Hepatocyte (in vitro differentiated cells): ENCODE data around the gene LRP1B. TPM values are rescaled to one million over a fixed set of nuclear protein-coding genes. Genes with fewer than 3 reads are reported as not detected.
A peak's percentile ranks its signal among the peaks of the same experiment; 100 is the strongest.

Source experiments
- DNase-seq: peaks from one replicate; pipeline ENCODE4 v3.0.0-alpha.2; 2016; ENCODE audit warnings: low spot score
- H2AFZ ChIP-seq: fragments of 200-600 bp; sonication (generic); 2 replicates; pipeline ENCODE4 v1.6.0; 2016; ENCODE audit warnings: antibody characterized with exemption, mild to moderate bottlenecking
- H3K27ac ChIP-seq: fragments of 200-600 bp; sonication (generic); 2 replicates; pipeline ENCODE4 v1.5.1; 2016; ENCODE audit warnings: mild to moderate bottlenecking
- H3K27me3 ChIP-seq: fragments of 200-600 bp; sonication (generic); 2 replicates; pipeline ENCODE4 v1.6.1; 2016
- H3K36me3 ChIP-seq: fragments of 200-600 bp; sonication (generic); replicated peaks from 2 replicates; pipeline ENCODE4 v1.5.1; 2016; ENCODE audit warnings: low read depth; ENCODE audit not compliant: insufficient read depth
- H3K4me1 ChIP-seq: fragments of 200-600 bp; sonication (generic); 2 replicates; pipeline ENCODE4 v1.5.1; 2016; ENCODE audit warnings: mild to moderate bottlenecking, moderate library complexity; ENCODE audit not compliant: insufficient read depth
- H3K4me2 ChIP-seq: fragments of 200-600 bp; sonication (generic); 2 replicates; pipeline ENCODE4 v1.6.0; 2016
- H3K4me3 ChIP-seq: fragments of 200-600 bp; sonication (generic); 2 replicates; pipeline ENCODE4 v1.5.1; 2016; ENCODE audit warnings: mild to moderate bottlenecking
- H3K79me2 ChIP-seq: fragments of 200-600 bp; sonication (generic); 2 replicates; pipeline ENCODE4 v1.6.0; 2017; ENCODE audit warnings: mild to moderate bottlenecking
- H3K9me2 ChIP-seq: fragments of 200-600 bp; sonication (generic); replicated peaks from 2 replicates; pipeline ENCODE4 v1.6.0; 2017; ENCODE audit warnings: mild to moderate bottlenecking; ENCODE audit not compliant: insufficient read depth
- H3K9me3 ChIP-seq: fragments of 200-600 bp; sonication (generic); 2 replicates; pipeline ENCODE4 v1.5.1; 2016; ENCODE audit warnings: low read depth, mild to moderate bottlenecking
- H4K20me1 ChIP-seq: fragments of 200-600 bp; sonication (generic); 2 replicates; pipeline ENCODE4 v1.6.0; 2016; ENCODE audit warnings: mild to moderate bottlenecking; ENCODE audit not compliant: insufficient read depth, poor library complexity, severe bottlenecking
- CTCF ChIP-seq: fragments of 200-600 bp; sonication (generic); IDR thresholded peaks from 2 replicates; pipeline ENCODE4 v1.5.1; 2016; ENCODE audit warnings: antibody characterized with exemption, mild to moderate bottlenecking; ENCODE audit not compliant: poor library complexity
- EZH2 ChIP-seq: fragments of 200-600 bp; sonication (generic); IDR thresholded peaks from 2 replicates; pipeline ENCODE4 v1.6.1; 2016; ENCODE audit warnings: antibody characterized with exemption, mild to moderate bottlenecking, borderline replicate concordance
- EZH2phosphoT487 ChIP-seq: fragments of 200-600 bp; sonication (generic); IDR thresholded peaks from one replicate; pipeline ENCODE4 v1.6.1; 2018; ENCODE audit warnings: antibody characterized with exemption, mild to moderate bottlenecking, low read depth, moderate library complexity; ENCODE audit not compliant: unreplicated experiment, severe bottlenecking
- WGBS: methylation state at CpG from one replicate; pipeline ENCODE4 v1.1.6; 2016; ENCODE audit warnings: low lambda C conversion rate; ENCODE audit errors: missing lambda C conversion rate; 5-methylcytosine and 5-hydroxymethylcytosine counted together
- polyA plus RNA-seq: library from polyadenylated mRNA; unstranded; fragments of >200 nt; fragmentation: Nextera tagmentation; extraction: Ambion mirVana; gene quantifications from 2 replicates; pipeline ENCODE4 v1.2.1, GENCODE V29; 2016
- total RNA-seq: library from RNA; depleted of rRNA; stranded (reverse); fragments of >200 nt; gene quantifications from 2 replicates; pipeline ENCODE4 v1.2.3, GENCODE V29; 2014

Gene LRP1B
- total and polyA plus RNA-seq, 2 experiments from 2014 or later: 0.65 to 2.0 TPM

DNA sequence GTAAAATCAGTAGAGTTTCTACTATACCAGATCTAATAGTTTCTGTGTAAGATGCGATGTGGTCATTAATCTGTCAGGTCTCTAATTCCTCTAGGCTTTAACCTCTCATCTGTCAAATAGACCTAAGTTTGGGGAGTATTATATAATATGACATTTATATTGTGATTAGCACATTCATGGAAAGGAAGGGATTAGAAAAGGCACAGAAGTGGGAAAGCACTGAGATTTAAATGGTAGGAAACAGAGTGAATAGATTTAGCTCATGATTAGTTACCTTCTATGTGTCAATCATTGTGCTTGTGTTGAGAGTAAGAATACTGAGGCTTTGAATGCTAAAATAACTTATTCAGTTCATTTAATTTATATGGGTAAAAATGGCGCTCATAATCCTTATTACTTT, 118.0 kb downstream of the LRP1B start:
- no peaks in the 10 kb centered on the region for H3K9me2 ChIP-seq
- H3K27me3 ChIP-seq: no peaks in the 10 kb centered on the region
- TF ChIP-seq EZH2phosphoT487 (no peak), EZH2 (no peak), CTCF (no peak)
- H2AFZ ChIP-seq: no peak overlapping the region
- no peaks in the 10 kb centered on the region for H3K36me3 ChIP-seq
- 87% methylated on average over 2 of the region's 2 CpGs for WGBS
- no peak overlapping the region for H3K4me2 ChIP-seq
- DNase-seq: no peak
- H3K4me3 ChIP-seq: no peak overlapping the region
- H3K79me2 ChIP-seq: no peaks in the 10 kb centered on the region
- no peaks in the 10 kb centered on the region for H3K9me3 ChIP-seq
- no peak overlapping the region for H3K27ac ChIP-seq
- no peaks in the 10 kb centered on the region for H4K20me1 ChIP-seq
- H3K4me1 ChIP-seq: no peaks in the 10 kb centered on the region

GRCh38 chr2:142010477-142011270, 120.1 kb downstream of the LRP1B start:
- Histone ChIP-seq H3K9me2 (no peaks in the 10 kb centered on the region), H3K79me2 (no peaks in the 10 kb centered on the region), H3K9me3 (no peaks in the 10 kb centered on the region), H3K36me3 (no peaks in the 10 kb centered on the region), H3K4me3 (no peak overlapping the region), H3K4me2 (no peak overlapping the region), H4K20me1 (no peaks in the 10 kb centered on the region), H3K4me1 (no peaks in the 10 kb centered on the region), H2AFZ (no peak overlapping the region), H3K27me3 (no peaks in the 10 kb centered on the region), H3K27ac (no peak overlapping the region)
- WGBS: 82% methylated on average over 9 of the region's 11 CpGs
- TF ChIP-seq EZH2 (no peak), CTCF (no peak), EZH2phosphoT487 (no peak)
- DNase-seq: no peak

DNA sequence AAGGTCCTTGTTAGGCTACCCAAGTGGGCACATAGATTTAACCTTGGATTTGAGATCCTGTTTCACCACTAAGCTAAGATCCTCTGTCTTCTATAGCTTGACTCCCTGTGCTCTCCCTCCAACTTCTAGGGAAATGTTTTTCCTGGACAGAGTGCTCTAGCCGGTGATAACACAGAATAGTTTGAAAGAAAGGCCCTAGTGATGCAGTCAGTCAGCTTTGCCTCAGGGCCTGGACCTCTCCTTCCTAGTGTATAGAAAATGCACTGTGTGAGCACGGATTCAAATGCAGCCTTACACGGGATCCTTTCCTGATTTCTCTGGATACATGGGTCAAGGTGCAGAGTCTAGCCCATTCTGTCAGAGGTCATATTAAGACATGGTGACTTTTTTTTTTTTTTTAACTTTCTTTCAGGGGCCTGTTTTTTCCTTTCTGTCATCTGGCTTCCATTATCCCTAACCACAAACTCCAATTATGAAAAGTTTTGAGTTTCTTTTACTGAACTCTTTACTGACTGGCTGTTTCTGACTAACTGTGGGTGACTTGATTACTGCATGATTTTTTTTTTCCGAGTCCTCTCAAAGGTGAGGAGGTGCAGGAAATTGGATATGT, 122.6 kb downstream of the LRP1B start:
- H3K27ac ChIP-seq: no peak overlapping the region
- H4K20me1 ChIP-seq: no peaks in the 10 kb centered on the region
- H3K36me3 ChIP-seq: no peaks in the 10 kb centered on the region
- no peaks in the 10 kb centered on the region for H3K27me3 ChIP-seq
- DNase-seq: peak; percentile 4
- no peak for TF ChIP-seq EZH2phosphoT487
- no peak for TF ChIP-seq EZH2
- no peak for TF ChIP-seq CTCF
- no peak overlapping the region for H3K4me2 ChIP-seq
- H3K4me1 ChIP-seq: no peaks in the 10 kb centered on the region
- H3K79me2 ChIP-seq: no peaks in the 10 kb centered on the region
- 56% methylated on average over 4 of the region's 4 CpGs for WGBS
- no peak overlapping the region for H2AFZ ChIP-seq
- H3K9me2 ChIP-seq: no peaks in the 10 kb centered on the region
- H3K4me3 ChIP-seq: no peak overlapping the region
- H3K9me3 ChIP-seq: no peaks in the 10 kb centered on the region
